OCI-M2 (cell line): ENCODE measurements around the gene LY6G6C.
"Not testable (repeated sequence)": the region's sequence is repeated elsewhere in the genome, so short reads cannot be mapped to it uniquely, and the experiment has no call there.

ENCODE experiments used
- DNase-seq: peaks from one replicate; lab custom pipeline; 2025; ENCODE audit not compliant: unreplicated experiment; lab: John Stamatoyannopoulos, UW

Gene LY6G6C

DNA sequence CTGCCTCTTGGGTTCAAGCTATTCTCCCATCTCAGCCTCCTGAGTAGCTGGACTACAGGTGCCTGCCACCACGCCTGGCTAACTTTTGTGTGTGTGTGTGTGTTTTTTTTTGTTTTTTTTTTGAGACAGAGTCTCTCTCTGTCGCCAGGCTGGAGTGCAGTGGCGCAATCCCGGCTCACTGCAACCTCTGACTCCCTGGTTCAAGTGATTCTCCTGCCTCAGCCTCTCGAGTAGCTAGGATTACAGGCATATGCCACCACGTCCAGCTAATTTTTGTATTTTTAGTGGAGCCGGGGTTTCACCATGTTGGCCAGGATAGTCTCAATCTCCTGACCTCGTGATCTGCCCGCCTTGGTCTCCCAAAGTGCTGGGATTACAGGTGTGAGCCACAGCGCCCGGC is 12.4 kb downstream of the LY6G6C start:
- not testable (repeated sequence) for DNase-seq

GRCh38 chr6:31708224-31708623 is 13.3 kb downstream of the LY6G6C start:
- no peak for DNase-seq

DNA sequence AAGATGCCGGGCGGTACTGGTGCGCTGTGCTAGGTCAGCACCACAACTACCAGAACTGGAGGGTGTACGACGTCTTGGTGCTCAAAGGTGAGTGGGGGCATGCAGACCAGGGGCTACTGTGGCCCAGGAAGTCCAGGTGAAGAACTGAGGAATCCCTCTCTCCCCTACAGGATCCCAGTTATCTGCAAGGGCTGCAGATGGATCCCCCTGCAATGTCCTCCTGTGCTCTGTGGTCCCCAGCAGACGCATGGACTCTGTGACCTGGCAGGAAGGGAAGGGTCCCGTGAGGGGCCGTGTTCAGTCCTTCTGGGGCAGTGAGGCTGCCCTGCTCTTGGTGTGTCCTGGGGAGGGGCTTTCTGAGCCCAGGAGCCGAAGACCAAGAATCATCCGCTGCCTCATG is 13.8 kb downstream of the LY6G6C start:
- no peak for DNase-seq

DNA sequence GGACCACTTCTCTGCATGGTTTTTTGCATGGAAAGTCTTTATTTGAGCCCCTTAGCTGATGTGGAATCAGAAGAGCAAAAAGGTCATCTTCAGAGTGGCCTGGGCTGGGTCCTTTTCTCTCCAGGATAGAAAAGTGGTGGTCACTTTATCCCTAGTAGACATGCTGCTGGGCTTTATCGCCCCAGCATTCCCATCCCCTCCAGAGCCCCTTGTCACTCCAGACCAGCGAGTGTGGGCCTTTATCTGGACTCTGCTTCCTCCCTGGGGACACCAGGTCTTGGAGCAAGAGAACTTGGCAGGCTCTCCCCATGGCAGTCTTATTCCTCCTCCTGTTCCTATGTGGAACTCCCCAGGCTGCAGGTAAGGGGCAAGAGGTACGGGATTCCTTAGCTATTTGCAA is 14.9 kb downstream of the LY6G6C start, which contains the start of gene LY6G6F:
LY6G6F (plus strand) TSS at position 268 of the 400 bp plus-strand sequence; CDS start at position 309, 41 bp downstream.
- DNase-seq, result peak; percentile 68

- no peak for DNase-seq
Measured at GRCh38 chr6:31705931-31706330, 15.6 kb downstream of the LY6G6C start.

- DNase-seq, result peak; percentile 92
Measured at GRCh38 chr6:31702819-31703716, 18.5 kb downstream of the LY6G6C start, which contains the start of gene ABHD16A. Gene ABHD16A (minus strand): TSS chr6:31703324. CDS start chr6:31703281, 43 bp downstream.

DNA sequence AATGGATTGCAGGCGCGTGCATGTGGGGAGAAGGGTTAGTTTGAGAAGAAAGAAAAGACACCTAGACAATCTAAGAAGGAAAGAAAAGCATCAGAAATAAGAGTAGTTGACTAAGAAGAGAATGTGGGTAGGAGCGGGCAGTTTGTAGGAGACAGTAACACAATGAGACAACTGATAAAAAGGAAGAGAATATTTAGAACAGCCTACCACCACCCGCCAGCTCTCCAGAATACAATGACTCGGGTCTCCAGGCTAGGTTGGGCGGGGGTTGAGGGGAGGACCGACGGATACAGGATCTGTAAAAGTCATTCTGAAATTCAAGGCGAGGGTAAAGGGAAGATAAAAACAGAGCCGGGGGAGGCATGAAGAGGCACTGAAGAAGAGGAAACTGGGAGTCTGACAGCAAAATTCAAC is 19.1 kb downstream of the LY6G6C start:
- DNase-seq, result no peak

- DNase-seq, result no peak
Measured at GRCh38 chr6:31701666-31702404, 19.7 kb downstream of the LY6G6C start.

DNA sequence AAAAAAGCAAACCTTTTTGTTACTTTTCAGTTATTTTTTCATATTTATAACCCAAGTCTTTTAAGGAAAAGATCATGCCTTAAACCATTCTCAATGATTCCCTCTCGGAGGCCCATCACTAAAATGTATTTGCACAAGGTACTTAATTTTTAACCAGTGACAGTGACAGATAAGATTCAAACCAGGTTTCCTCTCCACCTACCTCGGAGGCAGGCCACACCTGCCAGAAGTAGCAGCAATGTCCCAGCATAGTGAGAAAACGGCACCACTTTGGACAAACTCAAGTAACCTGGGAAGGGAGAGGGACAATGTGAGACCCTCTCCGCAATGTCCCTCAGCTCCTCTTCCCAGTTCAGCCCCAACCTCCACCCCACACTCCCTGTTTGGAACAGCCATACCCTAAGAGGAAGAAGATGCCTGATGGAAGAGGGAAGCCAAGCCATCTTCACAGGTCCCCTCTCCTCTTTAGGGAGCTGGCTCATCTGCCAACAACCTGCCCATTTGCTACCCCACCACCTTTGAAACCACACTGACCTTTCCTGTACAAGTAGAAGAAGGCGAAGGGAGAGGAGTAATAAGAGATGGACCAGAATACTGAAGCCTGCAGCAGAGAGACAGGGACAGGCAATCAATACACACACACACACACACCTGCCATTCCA is 20.7 kb downstream of the LY6G6C start:
- DNase-seq, result no peak

GRCh38 chr6:31697555-31697954 is 24.0 kb downstream of the LY6G6C start:
- no peak for DNase-seq

- DNase-seq, result no peak
Measured at GRCh38 chr6:31693535-31693934, 28.0 kb downstream of the LY6G6C start.

DNA sequence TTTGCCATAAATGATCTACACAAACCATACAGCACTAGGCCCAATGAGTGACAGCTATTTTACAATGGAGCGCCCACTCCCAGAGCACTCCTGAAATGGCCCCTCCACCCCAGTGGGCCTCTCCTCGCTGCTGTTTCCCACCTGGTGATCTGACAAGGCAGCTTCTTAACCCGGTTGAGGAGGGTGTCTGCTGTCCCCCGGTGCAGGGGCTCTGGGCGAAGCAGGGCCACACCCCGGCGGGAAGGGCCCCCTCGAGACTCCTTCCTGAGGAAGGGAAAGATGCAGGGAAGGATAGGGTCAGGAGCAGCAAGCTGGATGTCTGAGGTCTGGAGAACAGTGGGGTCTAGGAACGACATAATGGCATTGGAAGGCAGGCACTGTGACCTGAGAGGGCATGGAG is 28.7 kb downstream of the LY6G6C start:
- no peak for DNase-seq

DNA sequence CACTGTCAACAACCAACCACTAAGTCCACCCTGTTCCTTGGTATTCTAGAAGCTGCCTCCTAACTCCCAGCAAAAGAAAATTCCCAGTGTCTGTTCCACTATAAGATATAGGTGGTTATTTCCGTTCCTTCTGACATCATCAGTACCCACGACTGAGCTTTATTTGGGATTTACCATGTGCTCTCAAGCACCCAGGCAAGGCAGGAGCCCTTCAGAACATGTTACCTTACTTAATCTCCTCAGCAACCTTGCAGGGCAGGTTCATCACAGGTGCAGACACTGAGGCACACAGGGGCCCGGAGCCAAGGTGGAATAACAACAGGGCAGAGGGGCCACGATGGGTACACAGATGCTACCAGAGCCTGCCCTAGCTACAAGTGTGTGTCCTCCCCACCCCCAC is 29.2 kb downstream of the LY6G6C start:
- DNase-seq, result no peak

DNA sequence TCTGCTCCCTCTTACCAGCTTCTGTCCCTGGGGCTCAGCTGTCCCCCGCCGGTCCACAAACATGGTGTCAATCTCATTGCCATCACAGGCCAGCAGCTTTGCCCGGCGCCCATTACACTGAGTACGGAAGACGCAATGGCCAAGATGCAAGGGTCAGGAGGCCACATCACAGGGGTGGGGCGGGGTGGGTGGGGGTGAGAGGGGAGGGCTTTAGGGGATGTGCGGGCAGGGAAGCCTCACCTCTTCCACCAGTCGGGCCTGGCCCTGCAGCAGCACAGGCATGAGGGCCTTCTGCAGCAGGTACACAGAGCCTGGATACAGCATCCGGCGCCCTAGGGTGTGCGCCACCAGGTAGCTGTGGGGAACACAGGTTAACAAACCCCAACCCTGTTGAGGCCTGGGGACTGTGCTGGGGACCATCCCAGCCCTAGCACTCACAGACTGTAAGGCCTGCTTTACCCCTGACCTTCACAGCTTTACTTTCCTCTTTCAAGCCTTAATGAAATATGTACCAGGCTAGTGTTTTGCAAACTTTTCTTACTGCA is 29.9 kb downstream of the LY6G6C start:
- DNase-seq, result no peak

DNA sequence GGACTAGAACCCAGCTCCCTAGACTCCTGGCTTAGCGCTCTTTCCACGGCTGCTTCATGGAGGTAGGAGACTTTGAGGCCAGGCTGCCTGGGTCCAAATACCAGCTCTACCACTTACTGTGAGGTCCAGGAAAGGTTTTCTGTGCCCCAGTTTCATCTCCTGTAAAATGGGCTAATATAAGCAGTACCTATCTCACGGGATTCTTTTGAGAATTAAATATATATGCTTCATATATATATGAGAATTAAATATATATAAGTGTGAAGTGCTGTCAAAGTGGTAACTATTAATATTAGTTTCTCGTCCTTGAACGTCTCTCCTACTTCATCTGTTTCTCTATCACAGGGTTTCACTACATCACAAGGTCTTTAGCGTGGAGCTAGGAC is 30.5 kb downstream of the LY6G6C start:
- no peak for DNase-seq

- DNase-seq, result peak; percentile 70
Measured at GRCh38 chr6:31690231-31691077, 31.1 kb downstream of the LY6G6C start.

GRCh38 chr6:31689249-31690110 is 32.1 kb downstream of the LY6G6C start:
- no peak for DNase-seq

- no peak for DNase-seq
Measured at GRCh38 chr6:31687860-31688693, 33.5 kb downstream of the LY6G6C start.
